Thyroid gland (tissue), 4 donors: ENCODE data around the gene PPM1M. TPM values are rescaled to one million over a fixed set of nuclear protein-coding genes. Genes with fewer than 3 reads are reported as not detected.

Experiments used
- DNase-seq, 2 donors: peaks; one replicate each; pipeline ENCODE4 v3.0.0-alpha.2; 2019
- H3K27ac ChIP-seq, 3 donors: fragments of 200-600 bp; sonication (generic); 1 replicate in 2 of 3; 2 replicates in 1 of 3; pipeline ENCODE4 v1.5.1; 2016 to 2019; ENCODE audit warnings: mild to moderate bottlenecking in 1 of 3, moderate library complexity in 1 of 3
- H3K27me3 ChIP-seq: fragments of 200-600 bp; sonication (generic); one replicate; pipeline ENCODE4 v1.5.1; 2019
- H3K36me3 ChIP-seq, 2 donors: fragments of 200-600 bp; sonication (generic); one replicate each; pipeline ENCODE4 v1.5.1; 2016 to 2019
- H3K4me1 ChIP-seq, 2 donors: fragments of 200-600 bp; sonication (generic); one replicate each; pipeline ENCODE4 v1.5.1; 2017 to 2019
- H3K4me3 ChIP-seq, 3 donors: fragments of 200-600 bp; sonication (generic); replicated peaks in 1 of 3; 1 replicate in 2 of 3; 2 replicates in 1 of 3; pipeline ENCODE4 v1.5.1; 2016; ENCODE audit warnings: mild to moderate bottlenecking in 1 of 3
- H3K9me3 ChIP-seq: fragments of 200-600 bp; sonication (generic); one replicate; pipeline ENCODE4 v1.5.1; 2017
- CTCF ChIP-seq, 6 experiments: fragments of 200-600 bp in 3 of 6; fragments of 450-650 bp in 3 of 6; sonication (generic) in 3 of 6; IDR thresholded peaks; one replicate each; pipeline ENCODE4 v1.5.1; 2016 to 2019; ENCODE audit warnings: antibody characterized with exemption in 6 of 6, mild to moderate bottlenecking in 2 of 6, inconsistent platforms in 1 of 6, moderate library complexity in 1 of 6
- POLR2A ChIP-seq, 2 donors: fragments of 450-650 bp; IDR thresholded peaks; one replicate each; pipeline ENCODE4 v1.6.1; 2017; ENCODE audit warnings: antibody characterized with exemption in 2 of 2, mild to moderate bottlenecking in 2 of 2, moderate library complexity in 1 of 2
- WGBS, 2 donors: methylation state at CpG; one replicate each; pipeline ENCODE4 v1.1.5; 2017; 5-methylcytosine and 5-hydroxymethylcytosine counted together
- intact Hi-C: fragments of 100-400 bp; cut with DNase I; formaldehyde crosslinking; loops from one replicate; pipeline ENCODE4 v1.15.1; 2023
- microRNA counts, 2 donors: library from miRNA; unstranded; fragments of <30 nt; microRNA quantifications; one replicate each; lab custom pipeline; 2016 to 2017
- microRNA-seq: library from miRNA; unstranded; fragments of <30 nt; microRNA quantifications from one replicate; pipeline ENCODE4, GENCODE V29; 2016
- small RNA-seq: library from RNA; depleted of rRNA; stranded (forward); fragments of <200 nt; gene quantifications from one replicate; pipeline ENCODE3, GENCODE V24; 2016
- total RNA-seq, 4 donors: library from RNA; depleted of rRNA; stranded (reverse); fragments of >200 nt; gene quantifications; one replicate each; pipeline ENCODE4 v1.2.3, GENCODE V29; 2016

Gene PPM1M
- total RNA-seq, 4 donors from 2014 or later, result 15.8 to 22.8 (median 18.0) TPM

DNA sequence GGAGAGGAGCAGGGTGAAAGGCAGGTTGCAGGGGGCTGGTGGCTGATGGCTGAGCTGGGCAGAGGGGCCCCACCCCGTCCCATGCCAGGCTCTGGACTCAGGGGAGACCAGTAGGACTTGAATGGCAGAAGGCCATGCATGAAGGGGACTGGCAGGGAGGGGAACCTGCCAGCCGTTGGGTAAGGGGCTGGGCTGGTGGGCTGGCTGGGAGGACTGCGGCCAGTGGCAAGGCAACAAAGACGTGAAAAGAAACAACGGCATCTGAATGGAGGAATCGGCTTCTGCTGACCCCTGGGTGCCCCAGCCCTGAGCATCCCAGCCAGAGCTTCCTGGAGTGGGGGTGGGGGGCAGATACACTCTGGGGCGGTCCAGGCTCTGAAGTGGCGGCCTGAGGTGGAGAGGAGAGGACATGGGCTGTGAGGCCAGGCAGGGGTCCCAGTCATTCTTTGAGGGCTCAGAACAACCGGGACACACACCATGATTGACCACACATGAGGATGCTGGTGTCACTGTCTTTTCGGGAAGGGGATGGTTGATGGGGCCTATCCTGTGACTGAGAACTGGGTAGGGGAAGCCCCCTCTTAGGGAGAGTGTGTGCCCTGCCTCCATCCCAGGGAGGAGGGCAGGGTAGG, 53.8 kb downstream of the PPM1M start:
- peaks cover 6 to 24% of the 10 kb centered on the region in 2 donors for H3K4me1 ChIP-seq
- DNase-seq, result no peak
- WGBS, 2 donors, result 47 to 50% methylated on average over 10 of the region's 10 CpGs
- H3K27me3 ChIP-seq, result no peaks in the 10 kb centered on the region
- intact Hi-C loops, result no loop called here
- H3K36me3 ChIP-seq, result no peaks in the 10 kb centered on the region
- TF ChIP-seq CTCF (IDR thresholded peaks at IDR 0.05) (no peak), POLR2A (IDR thresholded peaks at IDR 0.05) (no peak)
- H3K9me3 ChIP-seq, result no peaks in the 10 kb centered on the region
- H3K27ac ChIP-seq, result no peak overlapping the region
- H3K4me3 ChIP-seq, result no peak overlapping the region

MicroRNAs encoded within 50 kb of the gene (microRNA counts, 767-probe panel; counts per million panel counts)
- microRNA hsa-let-7g-5p (lab: Ali Mortazavi, UCI), result 4,852 to 9,033 counts per million in 2 donors

Small RNA genes within 50 kb of the gene (microRNA-seq; reads per million reads assigned to microRNA genes)
- gene MIR135A1 (4.0 reads per million, percentile 6 among the genes with 10 or more reads in this experiment), gene MIRLET7G (193,539 reads per million, percentile 100 among the genes with 10 or more reads in this experiment)

Small RNA genes within 50 kb of the gene (small RNA-seq; reads per million reads assigned to genes)
- gene MIR135A1 (not detected), gene MIRLET7G (178 reads per million, percentile 97 among the genes with 10 or more reads in this experiment)

Other genes starting within 250 kb of the PPM1M start
- 1,000 to 10,000 TPM in 3 of 4 donors, 100 to 1,000 TPM in 1; 826 to 1,348 (median 1,271) TPM for gene RPL29, start 249.9 kb upstream of the PPM1M start, total RNA-seq
- 10 to 100 TPM in 3 of 4 donors, 1 to 10 TPM in 1; 6.9 to 10.6 (median 10.4) TPM for gene DUSP7, start 189.2 kb upstream of the PPM1M start, total RNA-seq
- gene POC1A, start 91.3 kb upstream of the PPM1M start, total RNA-seq, result 1 to 10 TPM in 2 of 4 donors, under 1 TPM in 2; 0.40 to 2.8 (median 1.5) TPM
- 10 to 100 TPM; 27.7 to 51.9 (median 45.9) TPM for gene ALAS1, start 47.6 kb upstream of the PPM1M start, total RNA-seq
- under 1 TPM in 1 of 4 donors, not detected in 3; 0.40 TPM for gene TLR9, start 20.1 kb upstream of the PPM1M start, total RNA-seq
- 10 to 100 TPM; 28.3 to 61.1 (median 50.4) TPM for gene TWF2, start 6.6 kb upstream of the PPM1M start, total RNA-seq
- 10 to 100 TPM; 66.4 to 76.4 (median 72.2) TPM for gene WDR82, start 32.9 kb downstream of the PPM1M start, total RNA-seq
- 10 to 100 TPM in 3 of 4 donors, 1 to 10 TPM in 1; 8.9 to 20.3 (median 15.3) TPM for gene GLYCTK, start 42.1 kb downstream of the PPM1M start, total RNA-seq
- gene DNAH1, start 70.6 kb downstream of the PPM1M start, total RNA-seq, result 10 to 100 TPM in 1 of 4 donors, 1 to 10 TPM in 3; 4.6 to 14.2 (median 7.5) TPM
- 10 to 100 TPM; 66.7 to 78.4 (median 73.8) TPM for gene BAP1, start 164.2 kb downstream of the PPM1M start, total RNA-seq
- gene PHF7, start 164.9 kb downstream of the PPM1M start, total RNA-seq, result 10 to 100 TPM in 2 of 4 donors, 1 to 10 TPM in 2; 3.6 to 14.5 (median 9.5) TPM
- gene SEMA3G, start 199.3 kb downstream of the PPM1M start, total RNA-seq, result 10 to 100 TPM in 2 of 4 donors, 1 to 10 TPM in 2; 3.7 to 18.6 (median 11.5) TPM
- 10 to 100 TPM in 3 of 4 donors, 1 to 10 TPM in 1; 4.0 to 43.5 (median 13.9) TPM for gene TNNC1, start 208.3 kb downstream of the PPM1M start, total RNA-seq
- 10 to 100 TPM; 71.8 to 88.2 (median 86.2) TPM for gene NISCH, start 209.8 kb downstream of the PPM1M start, total RNA-seq
- gene STAB1, start 249.6 kb downstream of the PPM1M start, total RNA-seq, result 100 to 1,000 TPM in 1 of 4 donors, 10 to 100 TPM in 3; 31.8 to 100 (median 67.4) TPM